ENCODE data around the gene PUS10.

DNA sequence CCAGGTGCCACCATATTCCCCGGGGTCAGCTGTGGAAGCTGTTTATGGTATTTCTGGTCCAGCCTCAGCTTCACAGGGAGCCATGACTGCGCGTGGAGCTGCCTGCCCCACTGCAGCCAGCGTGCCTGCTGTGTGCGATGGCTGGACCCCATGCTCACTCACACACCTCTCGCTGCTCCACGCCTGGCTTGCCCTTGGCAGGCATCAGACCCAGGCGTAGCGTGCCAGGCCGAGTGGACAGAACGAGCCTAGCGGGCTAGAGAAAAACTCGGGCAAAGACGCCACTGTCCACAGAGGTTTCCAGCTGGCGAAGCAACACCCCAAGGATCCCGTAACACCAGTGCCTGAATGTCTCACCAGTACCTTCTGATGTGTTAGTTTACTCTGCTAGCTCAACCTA is 43.4 kb downstream of the PUS10 start:
- TF ChIP-seq, protein P1, sequence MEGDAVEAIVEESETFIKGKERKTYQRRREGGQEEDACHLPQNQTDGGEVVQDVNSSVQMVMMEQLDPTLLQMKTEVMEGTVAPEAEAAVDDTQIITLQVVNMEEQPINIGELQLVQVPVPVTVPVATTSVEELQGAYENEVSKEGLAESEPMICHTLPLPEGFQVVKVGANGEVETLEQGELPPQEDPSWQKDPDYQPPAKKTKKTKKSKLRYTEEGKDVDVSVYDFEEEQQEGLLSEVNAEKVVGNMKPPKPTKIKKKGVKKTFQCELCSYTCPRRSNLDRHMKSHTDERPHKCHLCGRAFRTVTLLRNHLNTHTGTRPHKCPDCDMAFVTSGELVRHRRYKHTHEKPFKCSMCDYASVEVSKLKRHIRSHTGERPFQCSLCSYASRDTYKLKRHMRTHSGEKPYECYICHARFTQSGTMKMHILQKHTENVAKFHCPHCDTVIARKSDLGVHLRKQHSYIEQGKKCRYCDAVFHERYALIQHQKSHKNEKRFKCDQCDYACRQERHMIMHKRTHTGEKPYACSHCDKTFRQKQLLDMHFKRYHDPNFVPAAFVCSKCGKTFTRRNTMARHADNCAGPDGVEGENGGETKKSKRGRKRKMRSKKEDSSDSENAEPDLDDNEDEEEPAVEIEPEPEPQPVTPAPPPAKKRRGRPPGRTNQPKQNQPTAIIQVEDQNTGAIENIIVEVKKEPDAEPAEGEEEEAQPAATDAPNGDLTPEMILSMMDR (IDR thresholded peaks at IDR 0.05), result no peak
- no peak for TF ChIP-seq SIN3A (IDR thresholded peaks at IDR 0.05; ENCODE audit: borderline replicate concordance, insufficient read depth, low read depth, low read length)
- no peak for TF ChIP-seq POLR2AphosphoS5 (IDR thresholded peaks at IDR 0.05; ENCODE audit: low read depth, low read length)
